CD4-positive, alpha-beta T cell treated with Interleukin-15 for 1 hour (primary cell): ENCODE results near the gene ARHGAP28.
"Not testable (repeated sequence)": the region's sequence is repeated elsewhere in the genome, so short reads cannot be mapped to it uniquely, and the experiment has no call there.

Source experiments
- DNase-seq: peaks from one replicate; pipeline ENCODE4 v3.0.0-alpha.2; 2020

Gene ARHGAP28

GRCh38 chr18:6938403-6938802 lies 208.9 kb downstream of the ARHGAP28 start:
- not testable (repeated sequence) for DNase-seq

- DNase-seq: no peak
These were observed 210.5 kb downstream of the ARHGAP28 start for GRCh38 chr18:6939972-6940371.

GRCh38 chr18:6940451-6940850 lies 210.9 kb downstream of the ARHGAP28 start:
- no peak for DNase-seq

DNA sequence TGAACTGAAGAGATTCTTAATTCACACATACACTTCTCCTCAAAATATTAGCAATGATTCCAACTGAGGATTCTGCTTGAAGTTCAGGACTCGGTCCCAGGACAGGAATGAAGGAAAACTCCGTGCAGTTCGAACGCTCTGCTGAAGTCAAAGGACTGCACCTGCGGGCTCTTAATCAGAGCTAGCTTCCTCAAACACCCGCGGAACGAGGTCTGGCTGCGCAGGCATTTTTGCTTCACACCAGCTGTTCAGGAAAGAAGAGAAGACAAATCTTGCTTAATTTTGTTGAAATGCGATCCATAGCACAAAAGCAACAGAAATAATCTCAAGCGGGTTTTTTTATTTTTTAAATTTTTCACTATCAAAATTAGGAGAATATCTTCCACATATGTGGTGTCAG lies 212.5 kb downstream of the ARHGAP28 start:
- DNase-seq: no peak

GRCh38 chr18:6942742-6943141 lies 213.2 kb downstream of the ARHGAP28 start:
- no peak for DNase-seq

DNA sequence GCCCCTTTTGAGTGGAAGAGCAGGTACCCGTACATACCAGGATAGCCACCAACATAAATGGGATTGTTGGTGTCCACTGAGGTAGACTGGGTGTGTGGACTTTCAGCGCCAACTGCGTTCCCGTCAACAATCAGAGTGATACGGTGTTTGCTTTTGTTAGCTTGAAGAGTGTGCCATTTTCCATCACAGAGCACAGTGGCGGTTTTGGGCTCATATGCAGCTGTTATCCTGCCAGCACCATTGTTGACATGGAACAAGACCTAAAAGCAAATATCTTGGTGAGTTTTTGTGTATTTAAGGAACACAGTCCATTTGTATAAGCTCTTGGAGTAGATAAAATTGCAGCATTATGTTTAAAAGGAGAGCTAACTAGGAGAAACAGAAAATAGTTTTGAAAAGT lies 213.6 kb downstream of the ARHGAP28 start:
- DNase-seq: no peak

- DNase-seq: no peak
These were observed 218.0 kb downstream of the ARHGAP28 start for GRCh38 chr18:6947338-6948030.

DNA sequence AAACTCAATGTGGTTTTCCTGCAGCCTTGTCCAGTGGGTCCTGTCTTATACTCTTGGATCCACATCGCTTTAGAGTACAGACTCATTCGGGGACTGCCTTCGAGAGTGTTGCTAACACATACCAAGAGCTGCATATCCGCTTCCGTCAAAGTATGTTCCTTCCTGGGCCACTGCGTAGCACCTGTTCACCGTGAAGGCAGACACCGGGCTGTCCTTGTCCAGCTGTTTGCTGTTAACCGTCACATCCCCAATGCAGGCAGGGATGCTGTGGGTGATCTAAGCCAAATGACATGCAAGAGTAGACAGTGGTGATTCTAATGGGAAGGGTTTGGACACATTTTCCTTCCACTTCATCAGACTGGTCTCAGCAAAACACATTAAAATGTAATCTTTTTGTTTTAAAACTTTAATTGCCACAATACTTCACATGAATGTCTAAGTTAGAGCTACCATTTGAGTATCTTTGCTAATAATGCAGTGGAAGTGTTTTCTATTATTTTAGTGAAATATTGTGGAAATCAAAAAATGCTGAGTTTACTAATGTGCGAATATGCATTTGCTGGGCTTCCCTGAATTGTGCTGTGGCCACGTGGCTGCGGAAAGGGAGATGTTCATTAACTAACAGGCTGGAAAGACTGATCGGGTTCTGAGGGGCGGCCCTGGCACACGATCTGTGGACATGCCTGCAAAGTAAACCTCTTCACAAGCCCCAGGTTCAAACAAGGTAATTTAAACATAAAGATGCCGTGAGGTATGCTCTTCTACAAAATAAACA lies 219.0 kb downstream of the ARHGAP28 start:
- DNase-seq: no peak

- DNase-seq: no peak
These were observed 220.5 kb downstream of the ARHGAP28 start for GRCh38 chr18:6949800-6950586.

- no peak for DNase-seq
These were observed 221.1 kb downstream of the ARHGAP28 start for GRCh38 chr18:6950641-6951040.

DNA sequence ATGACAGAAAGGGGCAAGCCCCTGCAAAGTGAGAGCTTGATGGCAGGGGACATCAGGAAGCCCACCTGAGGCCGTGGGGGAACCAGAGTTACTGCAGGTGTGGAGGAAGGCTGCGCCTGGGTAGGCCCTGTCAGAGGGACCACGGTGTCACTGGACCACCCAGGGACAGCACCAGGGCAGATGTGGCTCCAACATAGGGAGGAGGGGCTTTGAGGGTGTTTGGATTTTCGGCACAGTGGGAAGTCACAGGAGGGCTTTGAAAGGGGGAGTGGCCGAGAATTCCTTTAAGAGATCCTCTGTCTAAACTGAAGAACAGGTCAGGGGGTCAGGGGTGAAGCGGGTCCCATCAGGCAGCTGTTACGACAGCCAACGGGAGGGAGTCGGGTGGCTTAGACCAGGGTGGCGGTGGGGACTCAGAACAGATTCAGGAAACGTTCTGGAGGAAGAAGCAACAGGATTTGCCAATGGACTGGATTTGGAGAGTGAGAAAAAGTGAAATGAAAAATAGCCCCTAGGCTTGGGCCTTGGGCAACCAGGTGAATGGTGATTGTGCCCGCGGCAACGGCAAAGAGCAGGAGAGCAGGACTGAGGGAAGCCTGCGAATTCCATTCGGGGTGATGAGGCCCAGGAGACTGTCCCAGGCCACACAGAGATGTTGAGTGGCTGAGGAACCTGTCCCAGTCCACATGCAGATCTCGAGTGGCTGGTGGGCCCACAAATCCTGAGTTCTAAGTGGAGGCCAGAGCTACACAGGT lies 222.0 kb downstream of the ARHGAP28 start:
- no peak for DNase-seq

- DNase-seq: no peak
These were observed 225.0 kb downstream of the ARHGAP28 start for GRCh38 chr18:6954501-6954900.

GRCh38 chr18:6955304-6955703 lies 225.8 kb downstream of the ARHGAP28 start:
- no peak for DNase-seq

DNA sequence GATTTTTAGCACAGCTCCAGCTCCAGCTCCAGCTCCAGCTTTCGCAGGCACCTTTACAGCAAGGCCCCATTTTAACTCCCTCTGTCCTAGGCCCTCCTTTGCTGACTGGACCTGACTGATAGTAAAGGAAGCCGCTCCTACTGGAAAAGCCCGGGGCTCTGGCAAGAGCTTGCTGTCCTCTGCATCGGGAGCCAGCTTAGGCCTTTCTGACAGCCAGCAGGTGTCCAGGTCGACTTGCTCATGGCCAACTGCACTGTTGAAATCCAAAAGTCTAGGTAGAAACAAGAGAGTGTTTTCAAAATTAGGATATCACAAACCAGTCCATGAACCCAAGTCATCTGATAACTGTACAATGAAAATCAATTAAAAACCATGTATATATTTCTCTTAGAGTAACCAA lies 227.0 kb downstream of the ARHGAP28 start:
- DNase-seq: no peak

DNA sequence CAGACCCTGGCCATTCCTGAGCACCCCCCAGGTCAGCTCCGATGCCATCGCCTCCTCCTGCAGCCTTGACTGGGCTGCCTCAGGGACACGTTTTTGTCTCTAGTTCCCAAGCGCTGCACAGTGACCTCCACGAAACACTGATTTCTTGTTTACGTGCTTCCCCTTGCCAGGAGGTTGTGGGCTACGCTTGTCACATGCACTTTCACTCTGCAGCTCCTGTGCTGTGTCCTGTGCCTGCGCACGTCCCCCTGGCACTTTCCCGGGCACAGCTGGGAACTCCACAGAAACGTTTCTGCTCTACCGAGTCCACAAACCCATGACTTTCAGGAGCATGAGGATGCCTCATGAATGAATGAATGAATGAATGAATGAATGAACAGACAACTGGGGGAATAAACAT lies 227.5 kb downstream of the ARHGAP28 start:
- no peak for DNase-seq

- DNase-seq: no peak
These were observed 229.6 kb downstream of the ARHGAP28 start for GRCh38 chr18:6959110-6959509.

GRCh38 chr18:6960124-6960523 lies 230.6 kb downstream of the ARHGAP28 start:
- DNase-seq: no peak

DNA sequence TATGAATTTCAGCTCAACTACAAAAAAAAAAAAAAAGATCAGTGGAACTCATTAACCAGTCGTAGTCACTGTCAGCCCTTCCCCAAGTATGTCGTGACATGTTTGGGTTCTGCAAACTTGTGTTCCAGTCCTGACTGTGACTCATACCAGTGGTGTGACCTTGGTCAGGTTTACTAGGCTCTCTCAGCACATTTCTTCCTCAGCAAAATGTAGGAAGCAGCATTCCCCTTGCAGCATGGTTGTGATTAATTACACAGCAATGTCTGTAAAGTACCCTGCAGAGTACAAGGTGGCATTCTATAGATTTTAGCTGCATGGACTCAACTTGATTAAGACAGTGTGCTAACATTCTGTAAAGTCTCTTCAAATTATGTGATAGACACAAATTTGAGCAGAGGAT lies 231.1 kb downstream of the ARHGAP28 start:
- DNase-seq: no peak

DNA sequence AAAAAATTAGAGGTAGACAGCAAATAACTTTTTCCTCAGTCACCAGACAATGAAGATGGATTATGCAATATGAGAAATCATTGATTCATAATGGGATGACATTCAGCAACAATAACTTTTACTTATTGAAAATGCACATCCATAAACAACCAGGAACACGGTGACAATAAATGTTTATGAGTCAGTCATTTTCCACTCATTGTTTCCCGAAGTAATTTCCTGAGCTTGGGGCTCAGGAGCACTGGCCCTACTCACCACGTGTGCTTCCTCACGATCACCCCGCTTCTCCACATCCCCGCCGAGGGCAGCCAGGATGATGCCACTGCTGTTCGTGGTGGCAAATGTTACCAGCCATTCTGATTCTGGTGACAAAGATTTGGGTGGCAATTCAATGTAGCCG lies 231.8 kb downstream of the ARHGAP28 start:
- no peak for DNase-seq

GRCh38 chr18:6962571-6963451 lies 233.3 kb downstream of the ARHGAP28 start:
- DNase-seq: no peak

DNA sequence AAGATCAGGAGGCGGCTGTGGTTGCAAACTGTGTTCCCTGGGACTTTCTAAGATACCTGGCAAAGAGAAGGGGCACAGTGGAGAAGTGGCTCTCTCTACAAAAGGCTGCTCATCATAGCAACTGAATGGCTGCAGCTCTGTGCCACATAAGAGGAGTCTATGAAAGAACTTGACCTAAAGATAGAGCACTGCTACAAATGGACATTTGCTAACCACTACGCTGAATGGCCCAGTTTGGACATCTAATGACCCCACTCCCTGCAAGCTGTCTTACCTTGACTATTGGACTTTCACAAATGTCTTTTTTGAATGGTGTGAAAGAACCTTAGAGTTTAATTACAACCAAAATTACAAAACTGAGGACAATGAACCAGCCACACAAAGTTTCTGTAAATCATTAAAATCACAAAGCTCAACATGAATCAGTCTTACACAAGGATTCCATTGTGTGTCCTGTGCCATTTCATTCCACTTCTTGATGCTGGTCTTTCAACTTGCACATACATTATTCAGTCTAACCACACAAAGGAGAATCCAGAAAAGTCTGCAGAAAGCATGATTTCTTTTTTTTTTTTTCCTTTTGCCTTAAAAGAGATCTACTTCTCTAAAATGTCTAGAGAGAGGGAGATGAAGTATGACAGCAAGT lies 234.1 kb downstream of the ARHGAP28 start:
- no peak for DNase-seq
